Measurements from ENCODE around the gene RALGDS.

The RALGDS gene

GRCh38 chr9:133127340-133127981, 6.4 kb upstream of the RALGDS start:
- peak overlapping the region; percentile 76 for H3K27ac ChIP-seq
- peaks cover 100% of the 10 kb centered on the region for H3K4me1 ChIP-seq
- H3K4me2 ChIP-seq = peak overlapping the region; percentile 95
- H3K27me3 ChIP-seq = no peaks in the 10 kb centered on the region
- no peak overlapping the region; the same call in 1 of the 2 replicates for H3K4me3 ChIP-seq
- peaks cover 40% of the 10 kb centered on the region for H3K36me3 ChIP-seq
- H4K20me1 ChIP-seq = peaks cover 100% of the 10 kb centered on the region
- no peak for TF ChIP-seq Cebpa-rat (IDR thresholded peaks at IDR 0.05)
- no peaks in the 10 kb centered on the region for H3K9me3 ChIP-seq
- H3K9ac ChIP-seq = peak overlapping the region; percentile 58

GRCh38 chr9:133126697-133127339, 5.8 kb upstream of the RALGDS start:
- H3K4me3 ChIP-seq = peak overlapping the region; percentile 45
- no peaks in the 10 kb centered on the region for H3K27me3 ChIP-seq
- peaks cover 100% of the 10 kb centered on the region for H3K4me1 ChIP-seq
- H3K9me3 ChIP-seq = no peaks in the 10 kb centered on the region
- peaks cover 34% of the 10 kb centered on the region for H3K36me3 ChIP-seq
- peak overlapping the region; percentile 58 for H3K9ac ChIP-seq
- H4K20me1 ChIP-seq = peaks cover 100% of the 10 kb centered on the region
- no peak for TF ChIP-seq Cebpa-rat (IDR thresholded peaks at IDR 0.05)
- H3K4me2 ChIP-seq = peak overlapping the region; percentile 95
- H3K27ac ChIP-seq = peak overlapping the region; percentile 76

- Histone ChIP-seq H3K36me3 (peaks cover 30% of the 10 kb centered on the region), H3K4me3 (peak overlapping the region; percentile 45), H3K4me1 (peaks cover 99% of the 10 kb centered on the region), H3K9me3 (no peaks in the 10 kb centered on the region), H3K9ac (peak overlapping the region; percentile 58), H3K27ac (peak overlapping the region; percentile 76), H3K4me2 (peak overlapping the region; percentile 95), H3K27me3 (no peaks in the 10 kb centered on the region), H4K20me1 (peaks cover 99% of the 10 kb centered on the region)
- no peak for TF ChIP-seq Cebpa-rat (IDR thresholded peaks at IDR 0.05)
Observed at GRCh38 chr9:133125941-133126696, 5.1 kb upstream of the RALGDS start.

GRCh38 chr9:133124907-133125275, 3.9 kb upstream of the RALGDS start:
- peaks cover 30% of the 10 kb centered on the region for H3K36me3 ChIP-seq
- H4K20me1 ChIP-seq = peaks cover 98% of the 10 kb centered on the region
- no peak overlapping the region for H3K4me3 ChIP-seq
- H3K4me1 ChIP-seq = peaks cover 97% of the 10 kb centered on the region
- no peak overlapping the region for H3K27ac ChIP-seq
- no peak for TF ChIP-seq Cebpa-rat (IDR thresholded peaks at IDR 0.05)
- no peaks in the 10 kb centered on the region for H3K27me3 ChIP-seq
- no peak overlapping the region for H3K9ac ChIP-seq
- peak overlapping the region; percentile 95 for H3K4me2 ChIP-seq
- no peaks in the 10 kb centered on the region for H3K9me3 ChIP-seq

GRCh38 chr9:133124123-133124906, 3.3 kb upstream of the RALGDS start:
- Histone ChIP-seq H3K27me3 (no peaks in the 10 kb centered on the region), H3K9me3 (no peaks in the 10 kb centered on the region), H3K4me1 (peaks cover 97% of the 10 kb centered on the region), H3K4me2 (peak overlapping the region; percentile 95), H3K27ac (no peak overlapping the region), H3K36me3 (peaks cover 25% of the 10 kb centered on the region), H3K4me3 (no peak overlapping the region), H4K20me1 (peaks cover 98% of the 10 kb centered on the region), H3K9ac (no peak overlapping the region)
- TF ChIP-seq Cebpa-rat (IDR thresholded peaks at IDR 0.05) = no peak

GRCh38 chr9:133122935-133123611, 2.0 kb upstream of the RALGDS start:
- no peak for TF ChIP-seq Cebpa-rat (IDR thresholded peaks at IDR 0.05)
- no peak overlapping the region for H3K4me3 ChIP-seq
- peak overlapping the region; percentile 72 for H3K27ac ChIP-seq
- peak overlapping the region; percentile 56 for H3K9ac ChIP-seq
- peaks cover 97% of the 10 kb centered on the region for H3K4me1 ChIP-seq
- peaks cover 13% of the 10 kb centered on the region for H3K36me3 ChIP-seq
- peak overlapping the region; percentile 95 for H3K4me2 ChIP-seq
- H4K20me1 ChIP-seq = peaks cover 98% of the 10 kb centered on the region
- no peaks in the 10 kb centered on the region for H3K27me3 ChIP-seq
- no peaks in the 10 kb centered on the region for H3K9me3 ChIP-seq

GRCh38 chr9:133122605-133122934, 1.5 kb upstream of the RALGDS start:
- Histone ChIP-seq H3K9ac (peak overlapping the region; percentile 56; the same call in 1 of the 2 replicates), H3K27ac (peak overlapping the region; percentile 72), H3K4me3 (no peak overlapping the region)

GRCh38 chr9:133121915-133122550, 993 bp upstream of the RALGDS start:
- peak overlapping the region; percentile 95 for H3K4me2 ChIP-seq
- peaks cover 5% of the 10 kb centered on the region for H3K36me3 ChIP-seq
- peaks cover 97% of the 10 kb centered on the region for H3K4me1 ChIP-seq
- H3K4me3 ChIP-seq = no peak overlapping the region
- H3K9me3 ChIP-seq = no peaks in the 10 kb centered on the region
- peak overlapping the region; percentile 72 for H3K27ac ChIP-seq
- TF ChIP-seq Cebpa-rat (IDR thresholded peaks at IDR 0.05) = no peak
- H4K20me1 ChIP-seq = peaks cover 98% of the 10 kb centered on the region
- H3K27me3 ChIP-seq = no peaks in the 10 kb centered on the region
- peak overlapping the region; percentile 63; the same call in 1 of the 2 replicates for H3K9ac ChIP-seq

More at GRCh38 chr9:133122605-133122934, 1.5 kb upstream of the RALGDS start:
- Histone ChIP-seq H3K36me3 (peaks cover 8% of the 10 kb centered on the region; the same call in 1 of the 2 replicates), H3K9me3 (no peaks in the 10 kb centered on the region), H3K4me2 (peak overlapping the region; percentile 95), H3K4me1 (peaks cover 97% of the 10 kb centered on the region), H3K27me3 (no peaks in the 10 kb centered on the region), H4K20me1 (peaks cover 98% of the 10 kb centered on the region)
- no peak for TF ChIP-seq Cebpa-rat (IDR thresholded peaks at IDR 0.05)
